Measurements from ENCODE around the gene RPS24. TPM values are rescaled to one million over a fixed set of nuclear protein-coding genes. Genes with fewer than 3 reads are reported as not detected.

The RPS24 gene
- total and polyA plus RNA-seq, 2 experiments from 2014 or later = 543 to 2,002 TPM

- H3K27ac ChIP-seq = peak overlapping the region; percentile 81
- H3K4me1 ChIP-seq (ENCODE audit: low read depth) = peaks cover 22% of the 10 kb centered on the region
- no peak overlapping the region for H3K4me3 ChIP-seq
- DNase-seq (ENCODE audit: low read depth in 1 of 2, low spot score in 1 of 2) = no peak
- H3K36me3 ChIP-seq = peaks cover 30% of the 10 kb centered on the region
- no peaks in the 10 kb centered on the region for H3K9me3 ChIP-seq (ENCODE audit: low read depth)
- no peaks in the 10 kb centered on the region for H3K27me3 ChIP-seq
- TF ChIP-seq CTCF (IDR thresholded peaks at IDR 0.05; ENCODE audit: low read depth, low read length) = no peak
Observed at GRCh38 chr10:78042752-78043104, 9.1 kb downstream of the RPS24 start.

- Histone ChIP-seq H3K27ac (peak overlapping the region; percentile 50), H3K4me3 (no peak overlapping the region), H3K4me1 (ENCODE audit: low read depth) (peaks cover 28% of the 10 kb centered on the region), H3K36me3 (peaks cover 20% of the 10 kb centered on the region), H3K27me3 (no peaks in the 10 kb centered on the region), H3K9me3 (ENCODE audit: low read depth) (no peaks in the 10 kb centered on the region)
- no peak for TF ChIP-seq CTCF (IDR thresholded peaks at IDR 0.05; ENCODE audit: low read depth, low read length)
- DNase-seq (ENCODE audit: low read depth in 1 of 2, low spot score in 1 of 2) = no peak
Observed at GRCh38 chr10:78044179-78044578, 10.5 kb downstream of the RPS24 start.

- H3K4me3 ChIP-seq = no peak overlapping the region
- H3K36me3 ChIP-seq = peaks cover 14% of the 10 kb centered on the region
- TF ChIP-seq CTCF (IDR thresholded peaks at IDR 0.05; ENCODE audit: low read depth, low read length) = no peak
- H3K4me1 ChIP-seq (ENCODE audit: low read depth) = peaks cover 28% of the 10 kb centered on the region
- DNase-seq (ENCODE audit: low read depth in 1 of 2, low spot score in 1 of 2) = peak in 1 of 2 donors; percentile 44
- no peak overlapping the region for H3K27ac ChIP-seq
- H3K27me3 ChIP-seq = no peaks in the 10 kb centered on the region
- H3K9me3 ChIP-seq (ENCODE audit: low read depth) = no peaks in the 10 kb centered on the region
Observed at GRCh38 chr10:78044699-78045098, 11.0 kb downstream of the RPS24 start.

GRCh38 chr10:78045237-78045636 lies 11.6 kb downstream of the RPS24 start:
- H3K4me3 ChIP-seq = no peak overlapping the region
- TF ChIP-seq CTCF (IDR thresholded peaks at IDR 0.05; ENCODE audit: low read depth, low read length) = no peak
- no peaks in the 10 kb centered on the region for H3K9me3 ChIP-seq (ENCODE audit: low read depth)
- no peak overlapping the region for H3K27ac ChIP-seq
- H3K27me3 ChIP-seq = no peaks in the 10 kb centered on the region
- H3K36me3 ChIP-seq = peaks cover 9% of the 10 kb centered on the region
- peaks cover 28% of the 10 kb centered on the region for H3K4me1 ChIP-seq (ENCODE audit: low read depth)
- DNase-seq (ENCODE audit: low read depth in 1 of 2, low spot score in 1 of 2) = no peak

- TF ChIP-seq CTCF (IDR thresholded peaks at IDR 0.05; ENCODE audit: low read depth, low read length) = no peak
Observed at GRCh38 chr10:78045856-78046255, 12.2 kb downstream of the RPS24 start.

More at GRCh38 chr10:78045856-78046255, 12.2 kb downstream of the RPS24 start:
- DNase-seq (ENCODE audit: low read depth in 1 of 2, low spot score in 1 of 2) = no peak
- no peak overlapping the region for H3K27ac ChIP-seq
- peaks cover 28% of the 10 kb centered on the region for H3K4me1 ChIP-seq (ENCODE audit: low read depth)
- H3K27me3 ChIP-seq = no peaks in the 10 kb centered on the region
- no peak overlapping the region for H3K4me3 ChIP-seq
- H3K36me3 ChIP-seq = peaks cover 3% of the 10 kb centered on the region
- no peaks in the 10 kb centered on the region for H3K9me3 ChIP-seq (ENCODE audit: low read depth)

Data from cardiac muscle cell (in vitro differentiated cells and primary cell).